Neural cell (in vitro differentiated cells): ENCODE data around the gene ENAM. TPM values are rescaled to one million over a fixed set of nuclear protein-coding genes. Genes with fewer than 3 reads are reported as not detected.

ENCODE experiments used
- H2AFZ ChIP-seq: fragments of 200-600, 300-800 bp; sonication (generic), shearing (Covaris generic); 2 replicates; pipeline ENCODE4 v1.6.0; 2014; ENCODE audit warnings: low read depth, mild to moderate bottlenecking, antibody characterized with exemption, low read length, moderate library complexity
- H3F3A ChIP-seq: fragments of 200-600 bp; shearing (Covaris generic); 2 replicates; pipeline ENCODE4 v1.6.1; 2016; ENCODE audit warnings: mild to moderate bottlenecking, moderate library complexity, mixed read lengths, antibody characterized with exemption, low read length; ENCODE audit not compliant: insufficient read depth, poor library complexity, severe bottlenecking
- H3K27ac ChIP-seq: fragments of 200-600, 300-800 bp; sonication (generic), shearing (Covaris generic); 2 replicates; pipeline ENCODE4 v1.5.1; 2014; ENCODE audit warnings: mild to moderate bottlenecking, low read length, moderate library complexity
- H3K27me3 ChIP-seq: fragments of 300-800, 200-600 bp; sonication (generic), shearing (Covaris generic); 2 replicates; pipeline ENCODE4 v1.6.0; 2014; ENCODE audit warnings: mild to moderate bottlenecking, low read depth, low read length, moderate library complexity; ENCODE audit not compliant: insufficient read depth
- H3K36me3 ChIP-seq: fragments of 300-800, 200-600 bp; sonication (generic), shearing (Covaris generic); 2 replicates; pipeline ENCODE4 v1.5.1; 2014; ENCODE audit warnings: mild to moderate bottlenecking, antibody characterized with exemption, low read length, moderate library complexity; ENCODE audit not compliant: insufficient read depth
- H3K4me2 ChIP-seq: fragments of 300-800, 200-600 bp; sonication (generic), shearing (Covaris generic); 2 replicates; pipeline ENCODE4 v1.6.0; 2014; ENCODE audit warnings: mild to moderate bottlenecking, low read length
- H3K4me3 ChIP-seq: fragments of 300-800, 200-600 bp; sonication (generic), shearing (Covaris generic); 2 replicates; pipeline ENCODE4 v1.5.1; 2014; ENCODE audit warnings: mild to moderate bottlenecking, low read length, moderate library complexity
- H3K79me2 ChIP-seq: fragments of 200-600 bp; shearing (Covaris generic); replicated peaks from 2 replicates; pipeline ENCODE4 v1.6.0; 2014; ENCODE audit warnings: mild to moderate bottlenecking, low read length, moderate library complexity; ENCODE audit not compliant: insufficient read depth
- H3K9ac ChIP-seq: fragments of 300-800, 200-600 bp; sonication (generic), shearing (Covaris generic); 2 replicates; pipeline ENCODE4 v1.6.1; 2016; ENCODE audit warnings: mild to moderate bottlenecking, low read length, mixed read lengths
- H3K9me2 ChIP-seq: fragments of 200-600 bp; shearing (Covaris generic); 2 replicates; pipeline ENCODE4 v1.6.1; 2016; ENCODE audit warnings: mild to moderate bottlenecking, low read length, mixed read lengths; ENCODE audit not compliant: insufficient read depth
- H3K9me3 ChIP-seq: fragments of 200-600, 300-800 bp; sonication (generic), shearing (Covaris generic); 2 replicates; pipeline ENCODE4 v1.6.1; 2016; ENCODE audit warnings: mild to moderate bottlenecking, mixed run types, low read length, moderate library complexity, mixed read lengths
- H4K20me1 ChIP-seq: fragments of 200-600 bp; shearing (Covaris generic); 2 replicates; pipeline ENCODE4 v1.6.1; 2016; ENCODE audit warnings: mild to moderate bottlenecking, mixed run types; ENCODE audit not compliant: insufficient read depth
- EP300 ChIP-seq: fragments of 450-650 bp; conservative IDR thresholded peaks from 2 replicates; pipeline ENCODE4 v1.6.1; 2014; ENCODE audit warnings: antibody characterized with exemption, mild to moderate bottlenecking, moderate library complexity; ENCODE audit not compliant: poor library complexity, severe bottlenecking
- EZH2 ChIP-seq: fragments of 200-600, 300-800 bp; shearing (Covaris generic), sonication (generic); IDR thresholded peaks from 2 replicates; pipeline ENCODE4 v1.6.1; 2014; ENCODE audit warnings: antibody characterized with exemption, low read length, borderline replicate concordance, mild to moderate bottlenecking; ENCODE audit not compliant: insufficient read depth, poor library complexity, severe bottlenecking
- MXI1 ChIP-seq: fragments of 450-650 bp; conservative IDR thresholded peaks from 2 replicates; pipeline ENCODE4 v1.6.1; 2014; ENCODE audit warnings: antibody characterized with exemption, mild to moderate bottlenecking; ENCODE audit not compliant: poor library complexity, severe bottlenecking
- POLR2AphosphoS5 ChIP-seq: IDR thresholded peaks from 2 replicates; pipeline ENCODE4 v1.6.1; 2012
- RAD21 ChIP-seq: fragments of 450-650 bp; conservative IDR thresholded peaks from 2 replicates; pipeline ENCODE4 v1.6.1; 2014; ENCODE audit warnings: antibody characterized with exemption, mild to moderate bottlenecking, moderate library complexity
- SMC3 ChIP-seq: fragments of 450-650 bp; conservative IDR thresholded peaks from 2 replicates; pipeline ENCODE4 v1.6.1; 2014; ENCODE audit warnings: antibody characterized with exemption, mild to moderate bottlenecking, moderate library complexity; ENCODE audit not compliant: poor library complexity
- TAF1 ChIP-seq: IDR thresholded peaks from 2 replicates; pipeline ENCODE4 v1.6.1; 2012; ENCODE audit warnings: low read depth
- polyA plus RNA-seq: library from polyadenylated mRNA; depleted of rRNA; stranded (reverse); fragments of >200 nt; gene quantifications from 2 replicates; pipeline ENCODE4 v1.2.3, GENCODE V29; 2014
- TF ChIP-seq, protein P1 (sequence below): fragments of 450-650 bp; IDR thresholded peaks from 2 replicates; pipeline ENCODE4 v1.5.1; 2014; ENCODE audit warnings: antibody characterized with exemption, mild to moderate bottlenecking, moderate library complexity; ENCODE audit not compliant: poor library complexity, severe bottlenecking
- TF ChIP-seq, protein P2 (sequence below): IDR thresholded peaks from 2 replicates; pipeline ENCODE4 v1.6.1; 2012; ENCODE audit warnings: borderline replicate concordance

Gene ENAM
- polyA plus RNA-seq, 1 donor from 2014 or later: not detected

- TF ChIP-seq RAD21 (peak; percentile 95), MXI1 (no peak), EZH2 (no peak), SMC3 (peak; percentile 92)
- TF ChIP-seq, protein P1, sequence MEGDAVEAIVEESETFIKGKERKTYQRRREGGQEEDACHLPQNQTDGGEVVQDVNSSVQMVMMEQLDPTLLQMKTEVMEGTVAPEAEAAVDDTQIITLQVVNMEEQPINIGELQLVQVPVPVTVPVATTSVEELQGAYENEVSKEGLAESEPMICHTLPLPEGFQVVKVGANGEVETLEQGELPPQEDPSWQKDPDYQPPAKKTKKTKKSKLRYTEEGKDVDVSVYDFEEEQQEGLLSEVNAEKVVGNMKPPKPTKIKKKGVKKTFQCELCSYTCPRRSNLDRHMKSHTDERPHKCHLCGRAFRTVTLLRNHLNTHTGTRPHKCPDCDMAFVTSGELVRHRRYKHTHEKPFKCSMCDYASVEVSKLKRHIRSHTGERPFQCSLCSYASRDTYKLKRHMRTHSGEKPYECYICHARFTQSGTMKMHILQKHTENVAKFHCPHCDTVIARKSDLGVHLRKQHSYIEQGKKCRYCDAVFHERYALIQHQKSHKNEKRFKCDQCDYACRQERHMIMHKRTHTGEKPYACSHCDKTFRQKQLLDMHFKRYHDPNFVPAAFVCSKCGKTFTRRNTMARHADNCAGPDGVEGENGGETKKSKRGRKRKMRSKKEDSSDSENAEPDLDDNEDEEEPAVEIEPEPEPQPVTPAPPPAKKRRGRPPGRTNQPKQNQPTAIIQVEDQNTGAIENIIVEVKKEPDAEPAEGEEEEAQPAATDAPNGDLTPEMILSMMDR: peak; percentile 92
- H3K27ac ChIP-seq: no peak overlapping the region
- no peak overlapping the region for H3K4me2 ChIP-seq
- H3K27me3 ChIP-seq: no peaks in the 10 kb centered on the region
- H2AFZ ChIP-seq: no peak overlapping the region
- H3K9me3 ChIP-seq: no peaks in the 10 kb centered on the region
- H3K79me2 ChIP-seq: no peaks in the 10 kb centered on the region
- H4K20me1 ChIP-seq: no peaks in the 10 kb centered on the region
- H3K9ac ChIP-seq: no peak overlapping the region
- H3K9me2 ChIP-seq: no peaks in the 10 kb centered on the region
- no peaks in the 10 kb centered on the region for H3F3A ChIP-seq
- H3K36me3 ChIP-seq: no peaks in the 10 kb centered on the region
- H3K4me3 ChIP-seq: no peak overlapping the region
Observed at GRCh38 chr4:70601422-70602039, 27.0 kb upstream of the ENAM start.

DNA sequence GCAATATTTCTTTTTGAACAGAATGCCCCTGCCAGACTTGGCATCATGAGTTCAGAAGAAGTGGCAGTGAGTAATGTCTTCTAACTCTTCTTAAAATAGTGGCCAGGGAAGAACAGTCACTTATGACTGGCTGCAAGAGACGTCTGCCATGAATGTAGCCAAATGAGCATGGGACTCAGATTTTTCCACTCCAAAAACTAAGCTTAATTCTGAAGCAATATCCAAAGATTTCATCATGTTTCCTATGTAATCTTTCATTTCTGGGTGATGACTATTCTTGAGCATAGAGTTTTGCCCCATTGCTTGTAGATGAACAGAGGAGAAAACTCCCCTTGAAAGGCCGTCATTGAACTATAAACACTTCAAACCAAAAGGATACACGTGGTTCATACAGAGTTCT lies 24.7 kb upstream of the ENAM start:
- Histone ChIP-seq H2AFZ (no peak overlapping the region), H3K9me2 (no peaks in the 10 kb centered on the region), H4K20me1 (no peaks in the 10 kb centered on the region), H3K4me2 (no peak overlapping the region), H3F3A (no peaks in the 10 kb centered on the region), H3K27ac (no peak overlapping the region), H3K36me3 (no peaks in the 10 kb centered on the region), H3K4me3 (no peak overlapping the region), H3K27me3 (no peaks in the 10 kb centered on the region), H3K79me2 (no peaks in the 10 kb centered on the region), H3K9me3 (no peaks in the 10 kb centered on the region), H3K9ac (no peak overlapping the region)
- TF ChIP-seq, protein P1: no peak
- no peak for TF ChIP-seq TAF1
- TF ChIP-seq EP300: no peak
- TF ChIP-seq, protein P2, sequence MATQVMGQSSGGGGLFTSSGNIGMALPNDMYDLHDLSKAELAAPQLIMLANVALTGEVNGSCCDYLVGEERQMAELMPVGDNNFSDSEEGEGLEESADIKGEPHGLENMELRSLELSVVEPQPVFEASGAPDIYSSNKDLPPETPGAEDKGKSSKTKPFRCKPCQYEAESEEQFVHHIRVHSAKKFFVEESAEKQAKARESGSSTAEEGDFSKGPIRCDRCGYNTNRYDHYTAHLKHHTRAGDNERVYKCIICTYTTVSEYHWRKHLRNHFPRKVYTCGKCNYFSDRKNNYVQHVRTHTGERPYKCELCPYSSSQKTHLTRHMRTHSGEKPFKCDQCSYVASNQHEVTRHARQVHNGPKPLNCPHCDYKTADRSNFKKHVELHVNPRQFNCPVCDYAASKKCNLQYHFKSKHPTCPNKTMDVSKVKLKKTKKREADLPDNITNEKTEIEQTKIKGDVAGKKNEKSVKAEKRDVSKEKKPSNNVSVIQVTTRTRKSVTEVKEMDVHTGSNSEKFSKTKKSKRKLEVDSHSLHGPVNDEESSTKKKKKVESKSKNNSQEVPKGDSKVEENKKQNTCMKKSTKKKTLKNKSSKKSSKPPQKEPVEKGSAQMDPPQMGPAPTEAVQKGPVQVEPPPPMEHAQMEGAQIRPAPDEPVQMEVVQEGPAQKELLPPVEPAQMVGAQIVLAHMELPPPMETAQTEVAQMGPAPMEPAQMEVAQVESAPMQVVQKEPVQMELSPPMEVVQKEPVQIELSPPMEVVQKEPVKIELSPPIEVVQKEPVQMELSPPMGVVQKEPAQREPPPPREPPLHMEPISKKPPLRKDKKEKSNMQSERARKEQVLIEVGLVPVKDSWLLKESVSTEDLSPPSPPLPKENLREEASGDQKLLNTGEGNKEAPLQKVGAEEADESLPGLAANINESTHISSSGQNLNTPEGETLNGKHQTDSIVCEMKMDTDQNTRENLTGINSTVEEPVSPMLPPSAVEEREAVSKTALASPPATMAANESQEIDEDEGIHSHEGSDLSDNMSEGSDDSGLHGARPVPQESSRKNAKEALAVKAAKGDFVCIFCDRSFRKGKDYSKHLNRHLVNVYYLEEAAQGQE: no peak
- no peak for TF ChIP-seq EZH2
- no peak for TF ChIP-seq MXI1
- TF ChIP-seq RAD21: no peak
- TF ChIP-seq SMC3: no peak
- TF ChIP-seq POLR2AphosphoS5: no peak
